Measurements from ENCODE around the gene CSTPP1.
"Not testable (repeated sequence)": the region's sequence is repeated elsewhere in the genome, so short reads cannot be mapped to it uniquely, and the experiment has no call there.

The CSTPP1 gene

GRCh38 chr11:46952553-46952952, 16.0 kb downstream of the CSTPP1 start:
- no peak for DNase-seq (ENCODE audit: low read depth in 1 of 2, low spot score in 1 of 2)

- DNase-seq (ENCODE audit: low read depth in 1 of 2, low spot score in 1 of 2): no peak
These were observed 16.5 kb downstream of the CSTPP1 start for GRCh38 chr11:46953093-46953492.

DNA sequence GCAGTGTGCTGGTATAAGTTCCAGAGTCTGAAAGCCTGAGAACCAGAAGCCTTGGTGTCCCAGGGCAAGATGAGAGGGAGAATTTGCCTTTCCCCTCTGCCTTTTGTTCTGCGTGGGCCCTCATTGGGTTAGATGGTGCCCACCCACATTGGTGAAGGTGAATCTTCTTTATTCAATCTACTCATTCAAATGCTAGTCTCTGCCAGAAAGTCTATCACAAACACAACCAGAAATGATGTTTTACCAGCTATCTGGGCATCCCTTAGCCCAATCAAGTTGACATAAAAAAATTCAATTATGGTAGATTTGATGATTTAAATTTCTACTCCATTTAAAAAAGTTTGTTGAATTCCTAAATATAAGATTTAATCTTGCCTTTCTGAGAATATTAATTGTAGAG, 22.2 kb downstream of the CSTPP1 start:
- no peak for DNase-seq (ENCODE audit: low read depth in 1 of 2, low spot score in 1 of 2)

DNA sequence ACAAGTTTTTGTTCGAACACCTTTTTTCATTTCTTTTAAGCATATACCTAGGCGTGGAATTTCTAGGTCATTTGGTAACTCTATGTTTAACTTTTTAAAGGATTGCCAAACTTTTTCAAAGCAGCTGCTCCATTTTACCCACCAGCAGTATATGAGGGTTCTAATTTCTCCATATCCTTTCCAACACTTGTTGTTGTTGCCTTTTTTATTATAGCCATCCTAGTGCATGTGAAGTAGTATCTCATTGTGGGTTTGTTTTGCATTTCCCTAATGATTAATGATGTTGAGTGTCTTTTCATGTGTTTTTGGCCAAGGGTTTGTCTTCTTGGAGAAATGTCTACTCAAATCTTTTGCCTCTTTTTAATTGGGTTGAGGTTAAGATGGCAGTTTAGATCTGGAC, 24.5 kb downstream of the CSTPP1 start:
- no peak for DNase-seq (ENCODE audit: low read depth in 1 of 2, low spot score in 1 of 2)

GRCh38 chr11:46961886-46962285, 25.3 kb downstream of the CSTPP1 start:
- DNase-seq (ENCODE audit: low read depth in 1 of 2, low spot score in 1 of 2): not testable (repeated sequence)

GRCh38 chr11:46963844-46964243, 27.3 kb downstream of the CSTPP1 start:
- DNase-seq (ENCODE audit: low read depth in 1 of 2, low spot score in 1 of 2): no peak

GRCh38 chr11:46966773-46967172, 30.2 kb downstream of the CSTPP1 start:
- DNase-seq (ENCODE audit: low read depth in 1 of 2, low spot score in 1 of 2): no peak

GRCh38 chr11:46967962-46968361, 31.4 kb downstream of the CSTPP1 start:
- DNase-seq (ENCODE audit: low read depth in 1 of 2, low spot score in 1 of 2): no peak

DNA sequence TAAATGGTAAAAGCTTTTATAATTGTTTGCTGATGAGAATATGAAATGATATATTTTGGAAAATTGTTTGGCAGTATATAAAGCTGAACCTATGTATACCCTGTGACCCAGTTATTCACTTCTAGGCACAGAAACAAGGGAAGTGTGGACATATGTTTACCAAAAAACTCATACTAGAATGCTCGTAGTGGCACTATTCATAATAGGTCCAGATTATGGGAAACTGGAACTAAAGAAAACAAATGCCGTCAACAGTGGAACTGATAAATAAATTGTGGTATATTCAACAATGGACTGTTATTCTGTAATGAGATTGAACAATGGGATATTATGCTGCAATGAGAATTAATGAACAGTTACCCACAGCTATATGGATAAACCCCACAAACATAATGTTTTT, 32.8 kb downstream of the CSTPP1 start:
- DNase-seq (ENCODE audit: low read depth in 1 of 2, low spot score in 1 of 2): no peak

- no peak for DNase-seq (ENCODE audit: low read depth in 1 of 2, low spot score in 1 of 2)
These were observed 34.5 kb downstream of the CSTPP1 start for GRCh38 chr11:46970913-46971625.

DNA sequence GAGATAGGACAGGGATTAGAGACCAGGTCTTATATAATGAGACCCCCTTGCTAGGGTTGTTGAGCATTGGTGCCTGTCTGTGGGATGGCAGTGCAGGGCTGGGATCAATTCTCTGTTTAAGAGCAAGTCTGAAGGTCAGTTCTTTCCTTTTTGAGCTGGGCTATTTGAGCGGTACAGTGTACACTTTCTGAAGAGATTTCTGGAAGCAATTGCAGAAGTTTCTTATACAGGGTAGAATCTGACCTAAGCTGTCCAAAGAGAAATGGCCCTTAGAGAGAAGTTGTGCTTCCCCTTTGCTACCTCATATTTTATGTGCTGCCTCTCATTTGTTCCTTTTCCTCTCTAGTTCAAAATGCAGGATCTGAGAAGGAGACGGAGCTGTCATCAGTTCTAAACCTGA, 35.8 kb downstream of the CSTPP1 start:
- DNase-seq (ENCODE audit: low read depth in 1 of 2, low spot score in 1 of 2): no peak

GRCh38 chr11:46972821-46973220, 36.3 kb downstream of the CSTPP1 start:
- no peak for DNase-seq (ENCODE audit: low read depth in 1 of 2, low spot score in 1 of 2)

- no peak for DNase-seq (ENCODE audit: low read depth in 1 of 2, low spot score in 1 of 2)
These were observed 39.8 kb downstream of the CSTPP1 start for GRCh38 chr11:46976182-46976854.

DNA sequence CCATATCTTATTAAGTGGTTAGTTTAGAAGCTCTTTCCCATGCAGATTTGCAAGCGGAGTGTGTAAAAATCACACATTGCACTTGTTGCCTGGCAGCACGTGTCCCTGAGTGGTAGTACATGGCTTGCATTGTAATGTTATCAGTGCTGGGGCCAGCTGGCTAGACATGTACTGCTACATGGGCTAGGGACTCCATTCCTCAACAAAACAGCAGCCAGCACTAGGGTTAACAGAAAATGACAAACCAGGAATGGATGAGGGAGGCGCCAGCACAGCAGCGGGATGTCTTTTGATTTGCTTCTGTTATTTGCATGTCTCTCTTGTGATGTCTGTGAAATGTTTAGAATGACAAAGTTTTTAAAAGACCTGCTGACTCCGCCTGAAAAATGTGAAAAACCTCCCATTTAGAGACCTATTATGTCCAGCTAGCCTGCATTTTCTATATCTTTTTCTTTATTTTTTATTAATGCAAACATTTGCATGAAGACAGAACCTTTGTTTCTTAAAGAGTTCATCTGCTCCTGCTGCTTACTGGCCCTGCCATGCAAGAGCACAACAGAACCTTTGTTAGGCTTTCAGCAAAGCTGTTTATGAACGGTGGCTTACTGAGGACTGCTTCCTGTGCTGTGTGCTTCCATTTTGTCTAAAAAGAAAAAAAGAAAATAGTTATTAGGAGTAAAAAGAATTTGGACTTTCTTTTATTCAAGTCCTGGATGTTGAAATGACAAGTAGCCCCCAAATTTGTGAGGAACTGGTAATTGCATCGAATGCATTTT, 40.7 kb downstream of the CSTPP1 start:
- no peak for DNase-seq (ENCODE audit: low read depth in 1 of 2, low spot score in 1 of 2)

DNA sequence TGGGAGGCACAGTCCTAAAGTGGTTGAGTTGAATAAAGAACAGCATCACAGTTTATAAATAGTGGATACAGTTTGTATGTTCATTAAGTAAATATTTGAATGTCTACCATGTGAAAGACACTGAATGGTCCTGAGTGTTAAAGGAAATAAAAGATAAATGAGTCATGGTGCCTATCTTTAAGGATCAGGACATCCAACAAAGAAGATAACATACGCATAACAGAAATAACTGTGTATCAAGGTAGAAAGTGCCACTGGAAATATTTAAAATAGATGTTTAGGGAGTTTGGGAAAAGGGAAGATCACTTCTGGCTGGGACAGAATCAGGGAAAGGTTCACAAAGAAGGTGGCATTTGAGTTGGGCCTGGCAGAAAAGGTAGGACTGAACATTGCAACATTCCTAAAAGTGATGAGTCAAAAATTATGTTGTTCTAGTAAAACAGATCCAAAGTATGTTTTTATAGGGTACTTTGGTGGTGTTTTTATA, 41.5 kb downstream of the CSTPP1 start:
- DNase-seq (ENCODE audit: low read depth in 1 of 2, low spot score in 1 of 2): no peak

GRCh38 chr11:46979358-46979757, 42.8 kb downstream of the CSTPP1 start:
- no peak for DNase-seq (ENCODE audit: low read depth in 1 of 2, low spot score in 1 of 2)

DNA sequence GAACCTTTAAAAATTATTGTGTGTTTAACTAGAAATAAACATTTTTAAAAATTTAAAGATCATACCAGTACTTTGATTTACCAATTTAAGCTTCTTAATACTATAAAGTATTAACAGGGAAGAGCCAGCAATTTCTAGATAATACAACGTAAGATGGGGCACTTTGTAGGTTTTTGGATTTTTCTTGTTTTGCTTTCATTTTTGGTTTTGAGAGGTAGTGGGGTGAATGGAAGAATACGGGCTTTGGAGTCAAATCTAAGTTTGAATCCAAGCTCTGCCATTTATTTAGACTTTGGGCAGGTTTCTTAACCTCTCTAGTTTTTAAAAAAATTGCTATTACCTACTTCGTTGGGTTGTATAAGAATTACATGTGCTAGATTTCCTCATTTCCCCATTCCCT, 44.9 kb downstream of the CSTPP1 start:
- no peak for DNase-seq (ENCODE audit: low read depth in 1 of 2, low spot score in 1 of 2)

- no peak for DNase-seq (ENCODE audit: low read depth in 1 of 2, low spot score in 1 of 2)
These were observed 46.4 kb downstream of the CSTPP1 start for GRCh38 chr11:46982797-46983452.

DNA sequence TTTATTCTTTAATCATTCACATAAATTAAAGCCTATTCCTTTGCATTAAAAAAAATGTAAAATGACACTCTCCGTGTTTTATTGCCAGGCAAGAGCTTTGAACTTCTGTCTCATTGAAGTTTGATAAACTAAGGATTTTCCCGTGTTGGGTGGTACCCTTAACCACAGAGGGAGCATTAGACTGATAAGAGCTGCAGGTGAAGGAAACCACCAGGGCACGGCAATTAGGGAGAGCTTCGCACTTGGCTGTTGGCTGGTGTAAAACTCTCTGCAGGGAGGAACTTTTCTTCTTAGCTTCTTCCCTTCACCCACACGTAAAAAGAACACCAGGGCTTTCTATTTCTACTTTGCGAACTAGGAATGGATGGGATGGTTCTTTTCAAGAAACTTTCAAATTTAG, 47.0 kb downstream of the CSTPP1 start:
- no peak for DNase-seq (ENCODE audit: low read depth in 1 of 2, low spot score in 1 of 2)

GRCh38 chr11:46984548-46984947, 48.0 kb downstream of the CSTPP1 start:
- no peak for DNase-seq (ENCODE audit: low read depth in 1 of 2, low spot score in 1 of 2)

DNA sequence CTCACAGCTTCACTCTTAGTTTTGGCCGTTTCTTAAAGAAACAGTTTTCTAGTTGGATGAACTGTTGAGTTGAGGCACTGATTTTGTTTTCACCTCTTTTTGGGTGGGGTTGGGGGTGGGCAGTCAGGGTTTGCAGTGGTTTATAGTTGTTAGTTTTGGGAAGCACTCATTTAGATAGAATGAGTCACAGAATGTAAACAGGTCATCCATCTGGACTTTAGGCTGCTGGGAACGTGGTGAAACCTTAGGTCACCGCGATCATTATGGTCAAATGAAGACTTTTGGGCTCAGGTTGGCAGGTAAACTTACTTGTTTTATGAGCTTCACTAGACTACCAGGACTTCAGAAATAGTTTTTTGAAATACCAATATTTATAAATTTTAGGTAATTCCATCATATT, 48.4 kb downstream of the CSTPP1 start:
- no peak for DNase-seq (ENCODE audit: low read depth in 1 of 2, low spot score in 1 of 2)

DNA sequence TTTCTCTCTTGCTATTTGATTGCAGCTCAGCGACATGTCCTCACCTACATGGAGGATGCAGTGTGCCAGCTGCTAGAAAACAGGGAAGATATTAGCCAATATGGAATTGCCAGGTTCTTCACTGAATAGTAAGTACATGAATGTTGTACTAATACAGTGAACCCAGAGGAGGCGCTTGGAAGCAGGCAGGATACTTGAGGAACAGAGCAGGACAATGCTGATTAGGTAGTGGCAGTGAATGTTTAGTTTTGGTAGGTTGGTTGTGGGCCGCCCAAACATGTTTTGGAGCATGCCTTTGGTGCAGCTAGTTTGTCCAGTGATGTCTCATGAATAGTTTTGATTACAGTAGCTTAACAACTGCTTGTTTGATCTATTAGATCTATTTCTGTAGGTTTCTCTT, 50.6 kb downstream of the CSTPP1 start:
- DNase-seq (ENCODE audit: low read depth in 1 of 2, low spot score in 1 of 2): no peak
